Measurements from ENCODE around the gene PAPSS1. TPM values are rescaled to one million over a fixed set of nuclear protein-coding genes. Genes with fewer than 3 reads are reported as not detected.

Gene PAPSS1
- polyA plus RNA-seq, 1 donor (not counting 4 experiments of a cell fraction or from before 2014, with no cell fraction given), result 95.2 TPM

- Histone ChIP-seq H2AFZ (ENCODE audit: control insufficient read depth, low read length) (no peak overlapping the region), H3K4me3 (ENCODE audit: control insufficient read depth in 2 of 3, extremely low read depth in 1 of 3, insufficient read depth in 2 of 3, low read depth in 1 of 3, low read length in 3 of 3) (no peak overlapping the region), H3K4me1 (ENCODE audit: control insufficient read depth, extremely low read depth, insufficient read depth, low read length) (no peaks in the 10 kb centered on the region), H3K4me2 (ENCODE audit: control insufficient read depth, extremely low read depth, insufficient read depth, low read depth, low read length) (no peak overlapping the region), H3K9ac (ENCODE audit: control insufficient read depth, extremely low read depth, insufficient read depth, low read length) (no peak overlapping the region), H3K9me1 (ENCODE audit: control insufficient read depth, extremely low read depth, insufficient read depth, low read length) (no peaks in the 10 kb centered on the region), H3K36me3 (ENCODE audit: control insufficient read depth in 2 of 2, extremely low read depth in 1 of 2, insufficient read depth in 2 of 2, low read length in 2 of 2) (peaks cover 0 to 7% of the 10 kb centered on the region in 2 experiments), H3K79me2 (ENCODE audit: control insufficient read depth, insufficient read depth, low read length) (no peaks in the 10 kb centered on the region), H3K27ac (ENCODE audit: control insufficient read depth, insufficient read depth, low read length) (no peak overlapping the region), H3K27me3 (ENCODE audit: control insufficient read depth, extremely low read depth, insufficient read depth, low read length) (no peaks in the 10 kb centered on the region), H4K20me1 (ENCODE audit: control insufficient read depth, extremely low read depth, insufficient read depth, low read length) (no peaks in the 10 kb centered on the region), H3K9me3 (ENCODE audit: control insufficient read depth, low read depth, low read length) (no peaks in the 10 kb centered on the region)
- TF ChIP-seq CTCF (optimal IDR thresholded peaks at IDR 0.05 in 1 of 3, IDR thresholded peaks at IDR 0.05 in 1 of 3, conservative IDR thresholded peaks at IDR 0.05 in 1 of 3; ENCODE audit: extremely low read depth in 1 of 3, insufficient read depth in 2 of 3, low read length in 3 of 3), result no peak
- TF ChIP-seq EZH2 (IDR thresholded peaks at IDR 0.05; ENCODE audit: low read length), result no peak
- dilution Hi-C loops (cut with MboI; ENCODE audit: extremely low pct_ligation_motif_present, low sequenced_read_pairs), result no loop called here
- DNase-seq (ENCODE audit: low read depth, low spot score), result no peak
- FAIRE-seq, result no peak
Observed at GRCh38 chr4:107647591-107647990, 72.4 kb downstream of the PAPSS1 start.

GRCh38 chr4:107645604-107646003 lies 74.4 kb downstream of the PAPSS1 start:
- Histone ChIP-seq H3K36me3 (ENCODE audit: control insufficient read depth in 2 of 2, extremely low read depth in 1 of 2, insufficient read depth in 2 of 2, low read length in 2 of 2) (peaks cover 0 to 5% of the 10 kb centered on the region in 2 experiments), H3K9me3 (ENCODE audit: control insufficient read depth, low read depth, low read length) (no peaks in the 10 kb centered on the region), H3K79me2 (ENCODE audit: control insufficient read depth, insufficient read depth, low read length) (no peaks in the 10 kb centered on the region), H2AFZ (ENCODE audit: control insufficient read depth, low read length) (no peak overlapping the region), H3K27me3 (ENCODE audit: control insufficient read depth, extremely low read depth, insufficient read depth, low read length) (no peaks in the 10 kb centered on the region), H3K4me2 (ENCODE audit: control insufficient read depth, extremely low read depth, insufficient read depth, low read depth, low read length) (no peak overlapping the region), H3K4me3 (ENCODE audit: control insufficient read depth in 2 of 3, extremely low read depth in 1 of 3, insufficient read depth in 2 of 3, low read depth in 1 of 3, low read length in 3 of 3) (no peak overlapping the region), H3K4me1 (ENCODE audit: control insufficient read depth, extremely low read depth, insufficient read depth, low read length) (no peaks in the 10 kb centered on the region), H3K9ac (ENCODE audit: control insufficient read depth, extremely low read depth, insufficient read depth, low read length) (no peak overlapping the region), H3K27ac (ENCODE audit: control insufficient read depth, insufficient read depth, low read length) (no peak overlapping the region), H4K20me1 (ENCODE audit: control insufficient read depth, extremely low read depth, insufficient read depth, low read length) (no peaks in the 10 kb centered on the region), H3K9me1 (ENCODE audit: control insufficient read depth, extremely low read depth, insufficient read depth, low read length) (no peaks in the 10 kb centered on the region)
- no peak for DNase-seq (ENCODE audit: low read depth, low spot score)
- no peak for FAIRE-seq
- no peak for TF ChIP-seq EZH2 (IDR thresholded peaks at IDR 0.05; ENCODE audit: low read length)
- TF ChIP-seq CTCF (optimal IDR thresholded peaks at IDR 0.05 in 1 of 3, IDR thresholded peaks at IDR 0.05 in 1 of 3, conservative IDR thresholded peaks at IDR 0.05 in 1 of 3; ENCODE audit: extremely low read depth in 1 of 3, insufficient read depth in 2 of 3, low read length in 3 of 3), result no peak
- dilution Hi-C loops (cut with MboI; ENCODE audit: extremely low pct_ligation_motif_present, low sequenced_read_pairs), result no loop called here

All from keratinocyte (primary cell).